ENCODE data around the gene LRRC27.
A peak's percentile ranks its signal among the peaks of the same experiment; 100 is the strongest.

LRRC27 gene

GRCh38 chr10:132390921-132391675, 59.1 kb downstream of the LRRC27 start:
- no peak for DNase-seq (ENCODE audit: low read depth)

- DNase-seq (ENCODE audit: low read depth), result no peak
Observed at GRCh38 chr10:132391676-132392020, 59.7 kb downstream of the LRRC27 start.

- DNase-seq (ENCODE audit: low read depth), result no peak
Observed at GRCh38 chr10:132392184-132392800, 60.3 kb downstream of the LRRC27 start.

DNA sequence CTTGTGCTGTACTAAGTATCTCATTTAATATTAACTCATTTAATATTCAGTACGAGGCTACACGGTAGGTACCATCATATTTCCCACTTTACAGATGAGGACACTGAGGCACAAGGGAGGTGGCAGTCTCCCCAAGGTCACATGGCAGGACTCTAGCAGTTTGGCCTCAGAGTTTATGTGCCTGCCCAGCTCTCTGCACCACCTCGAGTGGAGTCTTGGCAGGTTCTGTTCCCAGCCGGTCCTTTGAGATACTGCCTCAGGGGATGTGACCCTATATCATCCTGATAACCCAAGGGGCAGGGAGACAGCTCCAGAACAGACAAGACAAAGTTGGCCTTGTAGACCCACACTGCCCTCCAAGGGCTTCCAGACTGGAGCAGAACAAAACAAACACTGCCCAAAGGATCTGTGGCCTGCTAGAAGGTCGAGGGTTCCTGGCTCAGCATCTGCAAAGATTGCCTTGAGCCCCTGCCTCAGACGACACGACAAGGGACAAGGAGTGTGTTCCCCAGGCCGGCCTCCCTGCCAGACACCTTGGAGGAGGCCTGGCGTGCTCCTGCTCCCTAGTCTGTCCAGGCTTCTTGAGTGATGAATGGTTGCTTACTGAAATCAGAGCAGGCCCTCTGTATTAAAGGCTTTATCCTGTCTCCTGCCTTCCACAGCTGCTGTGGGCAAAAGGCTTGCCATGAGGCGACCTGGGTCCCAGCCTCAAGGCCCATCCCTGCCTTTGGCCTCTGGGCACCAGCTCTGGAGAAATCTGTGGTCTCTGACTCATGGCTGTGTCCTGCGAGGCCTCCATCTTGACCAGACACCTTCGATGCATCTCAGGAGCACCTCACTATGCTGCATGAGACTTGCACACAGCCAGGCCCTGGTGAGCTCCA, 61.1 kb downstream of the LRRC27 start:
- peak; percentile 26 for DNase-seq (ENCODE audit: low read depth)

- DNase-seq (ENCODE audit: low read depth), result no peak
Observed at GRCh38 chr10:132393695-132394181, 61.7 kb downstream of the LRRC27 start.

GRCh38 chr10:132394201-132394811, 62.3 kb downstream of the LRRC27 start:
- no peak for DNase-seq (ENCODE audit: low read depth)

- no peak for DNase-seq (ENCODE audit: low read depth)
Observed at GRCh38 chr10:132394936-132395703, 63.1 kb downstream of the LRRC27 start.

DNA sequence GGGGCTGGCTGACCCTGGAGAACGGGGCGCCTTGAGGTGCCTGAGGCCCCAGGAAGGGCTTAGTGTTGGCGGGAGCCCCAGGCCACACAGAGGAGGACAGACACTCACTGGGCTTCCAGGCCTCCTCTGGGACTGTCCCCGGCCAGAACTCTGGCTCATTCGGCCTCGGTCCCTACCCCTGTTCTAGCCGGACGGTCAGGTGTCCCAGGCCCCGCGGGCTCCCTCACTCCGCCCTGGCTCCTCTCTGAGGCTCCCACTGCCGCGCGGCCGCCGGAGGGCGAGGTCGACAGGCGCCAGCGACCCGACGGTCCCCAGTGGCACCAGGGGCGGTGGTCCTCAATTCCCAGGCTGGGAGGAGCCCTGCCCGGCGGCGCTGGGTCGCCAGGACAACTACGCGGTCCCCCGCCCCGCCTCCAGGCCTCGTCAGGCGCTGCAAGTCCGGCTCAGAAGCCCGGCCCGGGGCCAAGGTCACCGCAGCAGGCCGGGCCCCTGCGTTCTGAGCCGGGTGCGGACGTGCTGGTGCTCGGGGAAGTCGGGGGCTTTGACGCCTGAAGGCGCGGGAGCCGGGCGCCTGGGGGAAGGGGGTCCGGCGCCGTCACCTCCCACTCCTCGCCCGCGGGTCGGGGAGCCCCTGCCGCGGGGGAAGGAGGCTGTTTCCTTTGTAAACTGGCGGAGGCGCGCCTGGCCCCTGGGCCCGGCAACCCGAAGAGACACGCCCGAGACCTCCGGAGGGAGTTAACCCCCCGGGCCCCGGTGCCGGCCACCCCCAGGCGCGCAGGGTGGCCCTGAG, 63.9 kb downstream of the LRRC27 start:
- no peak for DNase-seq (ENCODE audit: low read depth)

DNA sequence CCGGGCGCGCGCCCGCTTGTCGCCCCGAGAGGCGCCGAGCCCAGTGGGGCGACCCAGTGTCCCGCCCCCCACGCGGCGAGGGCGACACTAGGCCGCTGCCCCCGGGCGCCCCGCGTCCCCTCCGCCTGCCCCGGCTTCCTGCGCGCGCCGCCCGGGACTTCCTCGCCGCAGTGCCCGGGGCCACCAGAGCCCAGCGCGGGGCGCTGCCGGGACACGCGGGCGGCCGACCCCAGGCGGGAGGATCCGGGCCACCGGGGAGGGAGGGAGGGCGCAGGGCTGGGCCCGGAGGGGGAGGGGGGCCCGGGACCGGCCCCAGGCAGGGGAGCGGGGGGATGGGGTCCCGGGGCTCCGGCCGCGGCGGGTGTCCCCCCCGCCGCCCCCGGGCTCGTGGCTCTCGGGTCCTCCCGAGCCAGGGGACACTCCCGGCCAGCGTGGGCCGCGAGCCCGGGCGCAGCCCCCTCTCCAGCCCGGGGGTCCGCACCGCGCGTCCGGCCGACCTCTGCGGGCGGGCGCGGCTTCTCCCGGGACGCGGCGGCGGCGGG, 64.6 kb downstream of the LRRC27 start:
- no peak for DNase-seq (ENCODE audit: low read depth)

- DNase-seq (ENCODE audit: low read depth), result no peak
Observed at GRCh38 chr10:132397036-132397541, 65.1 kb downstream of the LRRC27 start, which contains the start of gene PWWP2B. Gene PWWP2B (plus strand): TSS chr10:132397200. CDS start chr10:132397227, 27 bp downstream.

GRCh38 chr10:132397671-132398565, 65.9 kb downstream of the LRRC27 start:
- peak; percentile 45 for DNase-seq (ENCODE audit: low read depth)

GRCh38 chr10:132398566-132398991, 66.6 kb downstream of the LRRC27 start:
- DNase-seq (ENCODE audit: low read depth), result no peak

GRCh38 chr10:132399117-132400035, 67.4 kb downstream of the LRRC27 start:
- no peak for DNase-seq (ENCODE audit: low read depth)

- no peak for DNase-seq (ENCODE audit: low read depth)
Observed at GRCh38 chr10:132400041-132400546, 68.1 kb downstream of the LRRC27 start.

- no peak for DNase-seq (ENCODE audit: low read depth)
Observed at GRCh38 chr10:132400547-132401151, 68.7 kb downstream of the LRRC27 start.

DNA sequence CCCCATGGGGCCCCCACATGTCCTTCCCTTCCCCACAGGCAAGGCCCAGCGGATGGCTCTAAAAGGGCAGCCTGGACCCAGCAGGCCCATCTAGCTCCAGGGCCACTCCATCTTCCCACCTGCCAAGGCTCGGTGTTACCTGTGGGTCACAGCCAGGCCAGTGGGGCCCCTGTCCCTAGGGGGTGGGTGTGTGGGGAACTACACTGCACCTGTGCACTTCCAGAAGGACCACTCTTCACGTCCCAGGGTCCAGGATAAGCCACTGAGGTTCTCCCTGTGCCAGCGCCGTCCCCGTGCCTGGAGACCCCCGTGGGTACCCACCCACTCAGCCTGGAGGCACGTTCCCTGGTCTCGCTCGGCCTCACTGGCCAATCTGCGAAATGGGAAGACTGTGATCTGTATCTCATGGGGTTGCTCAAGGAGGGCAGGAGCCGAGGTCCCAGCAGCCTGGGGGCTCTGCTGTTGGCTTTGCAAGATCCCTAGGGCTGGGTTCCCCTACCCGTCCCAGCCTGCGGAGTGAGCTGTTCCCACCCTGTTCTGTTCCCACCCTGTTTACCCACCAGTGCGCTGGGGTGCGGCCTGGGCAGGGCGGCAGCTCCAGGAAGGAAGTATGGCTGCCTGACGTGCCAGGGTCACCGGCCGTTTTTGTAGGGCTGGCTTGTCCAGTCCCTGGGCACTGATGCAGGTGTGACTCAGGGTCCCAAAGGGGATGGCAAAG, 69.6 kb downstream of the LRRC27 start:
- DNase-seq (ENCODE audit: low read depth), result no peak

Data from HS-5 (cell line).